K562 (cell line): ENCODE results near the gene CCNL1. TPM values are rescaled to one million over a fixed set of nuclear protein-coding genes. Genes with fewer than 3 reads are reported as not detected.

Experiments used
- DMBX1 ChIP-seq: fragments of 250-450 bp; sonication (Bioruptor Pico); IDR thresholded peaks from 2 replicates; pipeline ENCODE4 v1.8.0; 2022; ENCODE audit warnings: inconsistent platforms, mild to moderate bottlenecking, moderate library complexity, borderline replicate concordance
- FOS ChIP-seq: IDR thresholded peaks from 3 replicates; pipeline ENCODE4 v1.6.1; 2011; ENCODE audit not compliant: insufficient read length; ENCODE audit errors: extremely low read depth
- FOSL1 ChIP-seq: fragments of 200-800 bp; sonication (Bioruptor generic); conservative IDR thresholded peaks from 2 replicates; pipeline ENCODE4 v1.6.1; 2016; ENCODE audit warnings: missing genetic modification characterization, missing compliant biosample characterization
- GABPA ChIP-seq: fragments of 200-800 bp; sonication (Bioruptor generic); conservative IDR thresholded peaks from 2 replicates; pipeline ENCODE4 v1.6.1; 2016; ENCODE audit warnings: low read depth, missing genetic modification characterization, missing compliant biosample characterization
- KDM1A ChIP-seq, 2 experiments: fragments of 450-650 bp; IDR thresholded peaks; 2 replicates each; pipeline ENCODE4 v1.6.1; 2016; ENCODE audit warnings: mild to moderate bottlenecking in 2 of 2
- MYC ChIP-seq, 2 experiments: fragments of 250-450 bp in 1 of 2; sonication (Bioruptor Pico) in 1 of 2; IDR thresholded peaks; 2 replicates each; pipeline versions ENCODE4 v1.5.1 to v1.6.1; 2012 to 2021; ENCODE audit warnings: low read depth in 2 of 2, borderline replicate concordance in 1 of 2, improper control_type of control experiment in 1 of 2, low read length in 1 of 2, mild to moderate bottlenecking in 1 of 2, moderate library complexity in 1 of 2
- NFIX ChIP-seq: fragments of 250-450 bp; sonication (Bioruptor Pico); IDR thresholded peaks from 2 replicates; pipeline ENCODE4 v1.4.0; 2020; ENCODE audit warnings: low read depth, mild to moderate bottlenecking, moderate library complexity
- NR2C1 ChIP-seq, 2 experiments: fragments of 450-650 bp; IDR thresholded peaks; 2 replicates each; pipeline ENCODE4 v1.6.1; 2017; ENCODE audit warnings: mild to moderate bottlenecking in 2 of 2, antibody characterized with exemption in 1 of 2, inconsistent platforms in 1 of 2, missing compliant biosample characterization in 1 of 2, missing genetic modification characterization in 1 of 2
- PTTG1 ChIP-seq: fragments of 450-650 bp; IDR thresholded peaks from 2 replicates; pipeline ENCODE4 v1.6.1; 2016; ENCODE audit warnings: low read depth, mild to moderate bottlenecking, missing genetic modification characterization, missing compliant biosample characterization
- SMAD4 ChIP-seq: fragments of 250-450 bp; sonication (Bioruptor Pico); conservative IDR thresholded peaks from 2 replicates; pipeline ENCODE4 v1.8.0; 2021; ENCODE audit warnings: inconsistent platforms, mild to moderate bottlenecking, moderate library complexity
- ZFPM2 ChIP-seq: fragments of 250-450 bp; sonication (Bioruptor Pico); IDR thresholded peaks from 2 replicates; pipeline ENCODE4 v1.5.1; 2022; ENCODE audit warnings: mild to moderate bottlenecking
- ZFX ChIP-seq: sonication (generic); formaldehyde crosslinking; IDR thresholded peaks from 2 replicates; pipeline ENCODE4 v1.8.0; 2022; ENCODE audit warnings: mild to moderate bottlenecking, missing genetic modification reagents, moderate library complexity
- ZNF589 ChIP-seq: fragments of 200-800 bp; sonication (Bioruptor generic); IDR thresholded peaks from 2 replicates; pipeline ENCODE4 v1.6.1; 2016; ENCODE audit warnings: low read depth, missing genetic modification characterization, missing compliant biosample characterization
- ZNF766 ChIP-seq: fragments of 200-800 bp; sonication (Bioruptor generic); conservative IDR thresholded peaks from 2 replicates; pipeline ENCODE4 v1.6.1; 2016; ENCODE audit warnings: missing genetic modification characterization, missing compliant biosample characterization
- polyA plus RNA-seq, 8 experiments: library from polyadenylated mRNA; depleted of rRNA in 4 of 8; stranded (reverse) in 5 of 8; unstranded in 3 of 8; fragments of >200 nt; fragmentation: Nextera tagmentation in 2 of 8; fragmentation: Illumina TruSeq in 1 of 8; extraction: Ambion mirVana in 2 of 8; extraction: Trizol in 1 of 8; gene quantifications; 2 replicates each; pipeline versions ENCODE4 v1.2.1 to v1.2.3, GENCODE V29; 2011 to 2014; ENCODE audit warnings: inconsistent platforms in 1 of 8, missing spikeins in 1 of 8
- total RNA-seq, 7 experiments: library from RNA; depleted of rRNA in 6 of 7; stranded (reverse); fragments of >200 nt in 6 of 7; fragmentation: Illumina TruSeq in 2 of 7; extraction: Trizol in 2 of 7; gene quantifications; 2 replicates each; pipeline versions ENCODE4 v1.2.1 to v1.2.3, GENCODE V29; 2011 to 2021; ENCODE audit warnings: low replicate concordance in 1 of 7
- TF ChIP-seq, protein P1 (sequence below): fragments of 250-450 bp; sonication (Bioruptor Pico); IDR thresholded peaks from 2 replicates; pipeline ENCODE4 v1.4.0; 2020
- TF ChIP-seq, protein P2 (sequence below): sonication (generic); formaldehyde crosslinking; IDR thresholded peaks from 2 replicates; pipeline ENCODE4 v1.9.0; 2022; ENCODE audit warnings: mild to moderate bottlenecking, missing genetic modification reagents
- TF ChIP-seq, protein P3 (sequence below): fragments of 450-650 bp; IDR thresholded peaks from 2 replicates; pipeline ENCODE4 v1.6.1; 2014; ENCODE audit warnings: low read depth, mild to moderate bottlenecking, moderate library complexity, borderline replicate concordance
- TF ChIP-seq, protein P4 (sequence below): sonication (generic); formaldehyde crosslinking; IDR thresholded peaks from 2 replicates; pipeline ENCODE4 v1.5.0; 2020; ENCODE audit warnings: missing genetic modification reagents

The CCNL1 gene
- total and polyA plus RNA-seq, 9 of the 15 experiments (the other 6 are each of a cell fraction or from before 2014, with no cell fraction given): 16.1 to 186 (median 132) TPM

DNA sequence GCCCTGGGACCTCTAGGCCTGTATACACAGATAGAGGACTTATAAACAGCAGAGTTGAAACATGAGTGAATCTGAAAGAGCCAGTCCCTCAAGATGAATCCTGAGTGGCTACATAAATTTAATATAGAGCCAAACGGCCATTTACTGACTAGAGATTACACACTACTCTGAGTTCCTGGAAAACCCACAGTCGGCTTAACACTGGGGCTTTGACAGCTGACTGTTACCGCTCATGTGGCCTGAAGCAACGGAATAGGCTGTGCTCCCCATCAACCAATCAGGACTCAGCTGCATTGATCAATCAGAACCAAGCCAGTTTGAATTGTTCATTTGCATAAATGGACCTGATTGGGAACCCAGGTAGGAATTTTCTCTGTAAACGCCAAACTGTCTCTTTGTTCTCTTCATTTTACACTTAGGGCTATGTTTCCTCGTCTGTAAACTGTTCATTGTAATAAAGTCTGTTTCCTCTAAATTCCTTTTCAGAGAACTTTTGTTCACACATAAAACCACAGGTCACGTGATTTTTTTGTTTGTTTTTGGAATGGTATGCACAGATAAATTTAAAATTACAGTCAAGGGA lies 40.5 kb downstream of the CCNL1 start (continued):
- TF ChIP-seq, protein P1, sequence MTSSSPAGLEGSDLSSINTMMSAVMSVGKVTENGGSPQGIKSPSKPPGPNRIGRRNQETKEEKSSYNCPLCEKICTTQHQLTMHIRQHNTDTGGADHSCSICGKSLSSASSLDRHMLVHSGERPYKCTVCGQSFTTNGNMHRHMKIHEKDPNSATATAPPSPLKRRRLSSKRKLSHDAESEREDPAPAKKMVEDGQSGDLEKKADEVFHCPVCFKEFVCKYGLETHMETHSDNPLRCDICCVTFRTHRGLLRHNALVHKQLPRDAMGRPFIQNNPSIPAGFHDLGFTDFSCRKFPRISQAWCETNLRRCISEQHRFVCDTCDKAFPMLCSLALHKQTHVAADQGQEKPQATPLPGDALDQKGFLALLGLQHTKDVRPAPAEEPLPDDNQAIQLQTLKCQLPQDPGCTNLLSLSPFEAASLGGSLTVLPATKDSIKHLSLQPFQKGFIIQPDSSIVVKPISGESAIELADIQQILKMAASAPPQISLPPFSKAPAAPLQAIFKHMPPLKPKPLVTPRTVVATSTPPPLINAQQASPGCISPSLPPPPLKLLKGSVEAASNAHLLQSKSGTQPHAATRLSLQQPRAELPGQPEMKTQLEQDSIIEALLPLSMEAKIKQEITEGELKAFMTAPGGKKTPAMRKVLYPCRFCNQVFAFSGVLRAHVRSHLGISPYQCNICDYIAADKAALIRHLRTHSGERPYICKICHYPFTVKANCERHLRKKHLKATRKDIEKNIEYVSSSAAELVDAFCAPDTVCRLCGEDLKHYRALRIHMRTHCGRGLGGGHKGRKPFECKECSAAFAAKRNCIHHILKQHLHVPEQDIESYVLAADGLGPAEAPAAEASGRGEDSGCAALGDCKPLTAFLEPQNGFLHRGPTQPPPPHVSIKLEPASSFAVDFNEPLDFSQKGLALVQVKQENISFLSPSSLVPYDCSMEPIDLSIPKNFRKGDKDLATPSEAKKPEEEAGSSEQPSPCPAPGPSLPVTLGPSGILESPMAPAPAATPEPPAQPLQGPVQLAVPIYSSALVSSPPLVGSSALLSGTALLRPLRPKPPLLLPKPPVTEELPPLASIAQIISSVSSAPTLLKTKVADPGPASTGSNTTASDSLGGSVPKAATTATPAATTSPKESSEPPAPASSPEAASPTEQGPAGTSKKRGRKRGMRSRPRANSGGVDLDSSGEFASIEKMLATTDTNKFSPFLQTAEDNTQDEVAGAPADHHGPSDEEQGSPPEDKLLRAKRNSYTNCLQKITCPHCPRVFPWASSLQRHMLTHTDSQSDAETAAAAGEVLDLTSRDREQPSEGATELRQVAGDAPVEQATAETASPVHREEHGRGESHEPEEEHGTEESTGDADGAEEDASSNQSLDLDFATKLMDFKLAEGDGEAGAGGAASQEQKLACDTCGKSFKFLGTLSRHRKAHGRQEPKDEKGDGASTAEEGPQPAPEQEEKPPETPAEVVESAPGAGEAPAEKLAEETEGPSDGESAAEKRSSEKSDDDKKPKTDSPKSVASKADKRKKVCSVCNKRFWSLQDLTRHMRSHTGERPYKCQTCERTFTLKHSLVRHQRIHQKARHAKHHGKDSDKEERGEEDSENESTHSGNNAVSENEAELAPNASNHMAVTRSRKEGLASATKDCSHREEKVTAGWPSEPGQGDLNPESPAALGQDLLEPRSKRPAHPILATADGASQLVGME (CRISPR knock-in tag): no peak
- TF ChIP-seq, protein P2, sequence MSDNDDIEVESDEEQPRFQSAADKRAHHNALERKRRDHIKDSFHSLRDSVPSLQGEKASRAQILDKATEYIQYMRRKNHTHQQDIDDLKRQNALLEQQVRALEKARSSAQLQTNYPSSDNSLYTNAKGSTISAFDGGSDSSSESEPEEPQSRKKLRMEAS (CRISPR knock-in tag): no peak
- TF ChIP-seq MYC (IDR thresholded peaks at IDR 0.05; ENCODE audit: low read depth, low read length) (peak; percentile 66), MYC (CRISPR knock-in tag; IDR thresholded peaks at IDR 0.05; ENCODE audit: borderline replicate concordance, low read depth) (no peak), ZNF766 (CRISPR knock-in tag) (0 out of 2 replicates have a peak, but pooled peaks have one; percentile 29), SMAD4 (CRISPR knock-in tag) (peak; percentile 64; the same call in 1 of the 2 replicates), NFIX (CRISPR knock-in tag) (no peak), GABPA (tag) (peak; percentile 16; the same call in 1 of the 2 replicates), ZNF589 (CRISPR knock-in tag) (peak; percentile 75; the same call in 1 of the 2 replicates), DMBX1 (CRISPR knock-in tag) (peak; percentile 76; the same call in 1 of the 2 replicates), NR2C1 (IDR thresholded peaks at IDR 0.05) (no peak), NR2C1 (tag; IDR thresholded peaks at IDR 0.05) (peak; percentile 29; the same call in 1 of the 2 replicates), ZFPM2 (CRISPR knock-in tag) (no peak), KDM1A (IDR thresholded peaks at IDR 0.05) (no peak; a peak in 1 of 4 replicates), FOS (peak; percentile 34), FOSL1 (peak; percentile 53; the same call in 1 of the 2 replicates), ZFX (CRISPR knock-in tag) (peak; percentile 30; the same call in 1 of the 2 replicates), PTTG1 (tag) (0 out of 2 replicates have a peak, but pooled peaks have one; percentile 52)
- TF ChIP-seq, protein P3, sequence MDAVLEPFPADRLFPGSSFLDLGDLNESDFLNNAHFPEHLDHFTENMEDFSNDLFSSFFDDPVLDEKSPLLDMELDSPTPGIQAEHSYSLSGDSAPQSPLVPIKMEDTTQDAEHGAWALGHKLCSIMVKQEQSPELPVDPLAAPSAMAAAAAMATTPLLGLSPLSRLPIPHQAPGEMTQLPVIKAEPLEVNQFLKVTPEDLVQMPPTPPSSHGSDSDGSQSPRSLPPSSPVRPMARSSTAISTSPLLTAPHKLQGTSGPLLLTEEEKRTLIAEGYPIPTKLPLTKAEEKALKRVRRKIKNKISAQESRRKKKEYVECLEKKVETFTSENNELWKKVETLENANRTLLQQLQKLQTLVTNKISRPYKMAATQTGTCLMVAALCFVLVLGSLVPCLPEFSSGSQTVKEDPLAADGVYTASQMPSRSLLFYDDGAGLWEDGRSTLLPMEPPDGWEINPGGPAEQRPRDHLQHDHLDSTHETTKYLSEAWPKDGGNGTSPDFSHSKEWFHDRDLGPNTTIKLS: no peak
- TF ChIP-seq, protein P4, sequence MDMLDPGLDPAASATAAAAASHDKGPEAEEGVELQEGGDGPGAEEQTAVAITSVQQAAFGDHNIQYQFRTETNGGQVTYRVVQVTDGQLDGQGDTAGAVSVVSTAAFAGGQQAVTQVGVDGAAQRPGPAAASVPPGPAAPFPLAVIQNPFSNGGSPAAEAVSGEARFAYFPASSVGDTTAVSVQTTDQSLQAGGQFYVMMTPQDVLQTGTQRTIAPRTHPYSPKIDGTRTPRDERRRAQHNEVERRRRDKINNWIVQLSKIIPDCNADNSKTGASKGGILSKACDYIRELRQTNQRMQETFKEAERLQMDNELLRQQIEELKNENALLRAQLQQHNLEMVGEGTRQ (CRISPR knock-in tag): peak; percentile 57
